ENCODE measurements around the gene GCG.

DNA sequence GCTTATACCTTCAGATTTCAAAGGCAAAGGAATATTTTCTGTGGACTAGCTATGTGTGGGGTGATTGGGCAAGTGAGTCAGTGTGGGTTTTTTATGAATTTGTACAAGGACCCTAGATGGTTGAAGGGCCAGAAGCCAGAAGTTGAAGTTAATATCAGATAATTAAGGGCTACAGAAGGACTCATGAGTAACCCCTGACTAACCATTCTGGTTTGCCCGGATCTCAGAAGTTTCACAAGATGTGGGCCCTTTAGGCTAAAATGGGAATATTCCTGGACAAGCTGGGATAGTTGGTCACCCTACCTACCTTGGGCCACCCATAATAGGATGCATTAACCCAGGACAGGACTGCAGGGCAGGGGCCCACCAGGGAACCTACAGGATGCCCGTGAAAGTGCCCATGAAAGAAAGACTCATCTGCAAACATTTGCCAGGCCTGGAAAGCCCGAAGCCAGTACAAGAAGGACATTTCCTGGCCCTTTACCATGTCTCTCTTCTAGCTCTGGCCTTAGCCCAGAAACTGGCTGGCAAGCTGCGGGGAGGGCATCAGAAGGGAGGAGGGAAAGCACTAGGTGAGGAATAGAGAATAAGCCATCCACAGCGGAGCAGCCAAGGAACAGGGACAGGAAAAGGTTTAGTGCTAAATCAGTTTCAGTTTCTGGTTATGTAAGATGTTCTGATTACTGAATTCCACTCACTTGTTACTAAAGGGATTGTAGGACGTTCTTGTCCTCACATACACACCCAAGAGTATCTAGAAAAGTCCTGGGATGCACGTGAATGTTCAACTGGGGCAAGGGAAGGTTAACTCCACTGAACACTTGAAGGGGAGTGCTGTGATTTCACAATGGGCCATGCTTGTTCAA lies 33.6 kb downstream of the GCG start:
- TF ChIP-seq, protein P1, sequence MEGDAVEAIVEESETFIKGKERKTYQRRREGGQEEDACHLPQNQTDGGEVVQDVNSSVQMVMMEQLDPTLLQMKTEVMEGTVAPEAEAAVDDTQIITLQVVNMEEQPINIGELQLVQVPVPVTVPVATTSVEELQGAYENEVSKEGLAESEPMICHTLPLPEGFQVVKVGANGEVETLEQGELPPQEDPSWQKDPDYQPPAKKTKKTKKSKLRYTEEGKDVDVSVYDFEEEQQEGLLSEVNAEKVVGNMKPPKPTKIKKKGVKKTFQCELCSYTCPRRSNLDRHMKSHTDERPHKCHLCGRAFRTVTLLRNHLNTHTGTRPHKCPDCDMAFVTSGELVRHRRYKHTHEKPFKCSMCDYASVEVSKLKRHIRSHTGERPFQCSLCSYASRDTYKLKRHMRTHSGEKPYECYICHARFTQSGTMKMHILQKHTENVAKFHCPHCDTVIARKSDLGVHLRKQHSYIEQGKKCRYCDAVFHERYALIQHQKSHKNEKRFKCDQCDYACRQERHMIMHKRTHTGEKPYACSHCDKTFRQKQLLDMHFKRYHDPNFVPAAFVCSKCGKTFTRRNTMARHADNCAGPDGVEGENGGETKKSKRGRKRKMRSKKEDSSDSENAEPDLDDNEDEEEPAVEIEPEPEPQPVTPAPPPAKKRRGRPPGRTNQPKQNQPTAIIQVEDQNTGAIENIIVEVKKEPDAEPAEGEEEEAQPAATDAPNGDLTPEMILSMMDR (IDR thresholded peaks at IDR 0.05), result no peak
- no peak for TF ChIP-seq POLR2A (IDR thresholded peaks at IDR 0.05)
